GM19023 (cell line): Measurements from ENCODE around the gene ADAM12.

Experiments
- ATAC-seq: cut with Tn5 transposase; IDR thresholded peaks from one replicate; pipeline ENCODE4 v1.9.1; 2021; ENCODE audit warnings: mild to moderate bottlenecking, moderate library complexity; ENCODE audit not compliant: unreplicated experiment

The ADAM12 gene

GRCh38 chr10:126218778-126219649, 169.3 kb downstream of the ADAM12 start:
- ATAC-seq = no peak

GRCh38 chr10:126218174-126218573, 170.1 kb downstream of the ADAM12 start:
- ATAC-seq = no peak

GRCh38 chr10:126216632-126216961, 171.7 kb downstream of the ADAM12 start:
- no peak for ATAC-seq

- no peak for ATAC-seq
Observed at GRCh38 chr10:126215746-126216631, 172.3 kb downstream of the ADAM12 start.

- ATAC-seq = no peak
Observed at GRCh38 chr10:126214679-126215078, 173.6 kb downstream of the ADAM12 start.

GRCh38 chr10:126214021-126214420, 174.3 kb downstream of the ADAM12 start:
- ATAC-seq = no peak

- ATAC-seq = no peak
Observed at GRCh38 chr10:126212738-126213137, 175.5 kb downstream of the ADAM12 start.

- no peak for ATAC-seq
Observed at GRCh38 chr10:126210051-126210651, 178.1 kb downstream of the ADAM12 start.

- ATAC-seq = no peak
Observed at GRCh38 chr10:126209451-126209850, 178.8 kb downstream of the ADAM12 start.

- ATAC-seq = no peak
Observed at GRCh38 chr10:126208726-126209302, 179.5 kb downstream of the ADAM12 start.

- ATAC-seq = no peak
Observed at GRCh38 chr10:126207851-126208250, 180.4 kb downstream of the ADAM12 start.

- no peak for ATAC-seq
Observed at GRCh38 chr10:126207313-126207771, 180.9 kb downstream of the ADAM12 start.

GRCh38 chr10:126205486-126206205, 182.6 kb downstream of the ADAM12 start:
- no peak for ATAC-seq

- no peak for ATAC-seq
Observed at GRCh38 chr10:126204320-126204719, 184.0 kb downstream of the ADAM12 start.

- ATAC-seq = no peak
Observed at GRCh38 chr10:126203746-126204145, 184.5 kb downstream of the ADAM12 start.

GRCh38 chr10:126201603-126202002, 186.7 kb downstream of the ADAM12 start:
- ATAC-seq = no peak

- ATAC-seq = no peak
Observed at GRCh38 chr10:126199221-126199998, 188.9 kb downstream of the ADAM12 start.

- no peak for ATAC-seq
Observed at GRCh38 chr10:126198681-126199080, 189.6 kb downstream of the ADAM12 start.

GRCh38 chr10:126197036-126197543, 191.2 kb downstream of the ADAM12 start:
- ATAC-seq = no peak
